B cell (primary cell): ENCODE results near the gene PLEKHA3.

ENCODE experiments used
- CTCF ChIP-seq: fragments of 200-600 bp; IDR thresholded peaks from one replicate; pipeline ENCODE4 v1.8.0; 2022; ENCODE audit warnings: antibody characterized with exemption, mild to moderate bottlenecking
- EZH2 ChIP-seq: IDR thresholded peaks from 2 replicates; pipeline ENCODE4 v1.6.1; 2012; ENCODE audit warnings: borderline replicate concordance, low read depth, mild to moderate bottlenecking, moderate library complexity, low read length; ENCODE audit not compliant: insufficient read depth, poor library complexity, severe bottlenecking

- TF ChIP-seq CTCF = no peak
- TF ChIP-seq EZH2 = no peak
Observed at GRCh38 chr2:178517496-178517895, 37.2 kb downstream of the PLEKHA3 start.
